H1 (cell line): Measurements from ENCODE around the gene SS18L1. TPM values are rescaled to one million over a fixed set of nuclear protein-coding genes. Genes with fewer than 3 reads are reported as not detected.

Source experiments
- CTCF ChIA-PET: fragments of 300-600 bp; sonication (Branson Sonifier 250); formaldehyde crosslinking; loops from one replicate; lab custom pipeline; 2021; ENCODE audit not compliant: partially characterized antibody; lab: Charles Lee
- POLR2A ChIA-PET: fragments of 300-600 bp; sonication (Branson Sonifier 250); formaldehyde crosslinking; loops from one replicate; lab custom pipeline; 2021; ENCODE audit warnings: inconsistent platforms; ENCODE audit not compliant: partially characterized antibody; lab: Charles Lee
- DNase-seq, 2 experiments: peaks; one replicate each; pipeline versions ENCODE4 v3.0.0 to v3.0.0-alpha.2; 2010 to 2022; ENCODE audit warnings: low spot score in 2 of 2, low read depth in 1 of 2, mixed read lengths in 1 of 2
- FAIRE-seq: peaks from 2 replicates; lab custom pipeline; 2011; peaks lifted over from hg19 to GRCh38; lab: Jason Lieb, UNC
- H2AFZ ChIP-seq: 2 replicates; pipeline ENCODE4 v1.8.1; 2012; ENCODE audit warnings: low read length, inconsistent platforms
- H2AK5ac ChIP-seq: 2 replicates; pipeline ENCODE4 v1.6.1; 2013; ENCODE audit warnings: low read depth, low read length
- H2BK120ac ChIP-seq: replicated peaks from 2 replicates; pipeline ENCODE3; 2013; ENCODE audit warnings: low read depth, low read length, inconsistent platforms
- H2BK12ac ChIP-seq: 2 replicates; pipeline ENCODE4 v1.6.1; 2013; ENCODE audit warnings: low read depth, low read length
- H2BK15ac ChIP-seq: 2 replicates; pipeline ENCODE4 v1.6.1; 2013; ENCODE audit warnings: low read length
- H2BK20ac ChIP-seq: 2 replicates; pipeline ENCODE4 v1.6.1; 2013; ENCODE audit warnings: low read length
- H2BK5ac ChIP-seq: 2 replicates; pipeline ENCODE4 v1.6.1; 2013; ENCODE audit warnings: low read depth, low read length
- H3K14ac ChIP-seq: 2 replicates; pipeline ENCODE4 v1.6.1; 2013; ENCODE audit warnings: inconsistent platforms; ENCODE audit not compliant: insufficient read length
- H3K18ac ChIP-seq: 2 replicates; pipeline ENCODE4 v1.6.1; 2013; ENCODE audit warnings: low read length; ENCODE audit errors: extremely low read depth
- H3K23ac ChIP-seq: 2 replicates; pipeline ENCODE4 v1.6.1; 2013; ENCODE audit warnings: inconsistent platforms; ENCODE audit not compliant: insufficient read length
- H3K23me2 ChIP-seq: 2 replicates; pipeline ENCODE4 v1.6.1; 2013; ENCODE audit warnings: low read depth, low read length
- H3K27ac ChIP-seq: 2 replicates; pipeline ENCODE4 v1.6.1; 2011; ENCODE audit warnings: low read depth, low read length, inconsistent platforms
- H3K27me3 ChIP-seq, 4 experiments: replicated peaks in 1 of 4; 1 replicate in 1 of 4; 2 replicates in 3 of 4; pipeline versions ENCODE4 v1.6.1 to v1.8.1; 2011 to 2013; ENCODE audit warnings: low read length in 3 of 4, mild to moderate bottlenecking in 3 of 4, inconsistent platforms in 2 of 4, mixed read lengths in 2 of 4, moderate library complexity in 1 of 4; ENCODE audit not compliant: control insufficient read depth in 3 of 4, insufficient read depth in 3 of 4; ENCODE audit errors: extremely low read depth in 1 of 4
- H3K36me3 ChIP-seq, 4 experiments: 2 replicates each; pipeline versions ENCODE4 v1.6.1 to v1.8.1; 2011 to 2013; ENCODE audit warnings: mild to moderate bottlenecking in 4 of 4, low read length in 3 of 4, moderate library complexity in 2 of 4, control low read depth in 1 of 4, inconsistent platforms in 1 of 4; ENCODE audit not compliant: insufficient read depth in 4 of 4, control insufficient read depth in 2 of 4
- H3K4ac ChIP-seq: replicated peaks from 2 replicates; pipeline ENCODE3; 2013; ENCODE audit warnings: low read length, low read depth, mixed read lengths, inconsistent platforms; ENCODE audit not compliant: insufficient read length
- H3K4me1 ChIP-seq, 4 experiments: replicated peaks in 1 of 4; 1 replicate in 1 of 4; 2 replicates in 3 of 4; pipeline versions ENCODE4 v1.6.1 to v1.8.1; 2011 to 2013; ENCODE audit warnings: low read length in 3 of 4, inconsistent platforms in 2 of 4, mixed read lengths in 1 of 4; ENCODE audit not compliant: insufficient read depth in 4 of 4, control insufficient read depth in 3 of 4
- H3K4me2 ChIP-seq, 2 experiments: 2 replicates each; pipeline versions ENCODE4 v1.6.1 to v1.8.1; 2011 to 2013; ENCODE audit warnings: low read depth in 2 of 2, low read length in 2 of 2, control low read depth in 1 of 2, inconsistent platforms in 1 of 2, mild to moderate bottlenecking in 1 of 2; ENCODE audit not compliant: insufficient read depth in 1 of 2
- H3K4me3 ChIP-seq, 4 experiments: fragments of 200-600, 300-600 bp in 1 of 4; sonication (generic), shearing (Covaris generic), sonication (Bioruptor Twin) in 1 of 4; 2 replicates each; pipeline versions ENCODE4 v1.5.1 to v1.8.1; 2011 to 2016; ENCODE audit warnings: low read length in 4 of 4, low read depth in 3 of 4, control low read depth in 2 of 4, inconsistent platforms in 2 of 4, mild to moderate bottlenecking in 2 of 4, mixed read lengths in 1 of 4, moderate library complexity in 1 of 4; ENCODE audit not compliant: insufficient read depth in 2 of 4; ENCODE audit errors: extremely low read depth in 1 of 4
- H3K56ac ChIP-seq: replicated peaks from 2 replicates; pipeline ENCODE3; 2013; ENCODE audit warnings: low read depth, mild to moderate bottlenecking, mixed read lengths, low read length, inconsistent platforms; ENCODE audit not compliant: insufficient read length
- H3K79me1 ChIP-seq: 2 replicates; pipeline ENCODE4 v1.6.1; 2013; ENCODE audit warnings: low read depth, low read length, control low read depth
- H3K79me2 ChIP-seq, 2 experiments: 2 replicates each; pipeline versions ENCODE4 v1.6.1 to v1.8.1; 2012 to 2013; ENCODE audit warnings: low read length in 2 of 2, mild to moderate bottlenecking in 2 of 2, inconsistent platforms in 1 of 2; ENCODE audit not compliant: insufficient read depth in 2 of 2, control insufficient read depth in 1 of 2
- H3K9ac ChIP-seq, 4 experiments: replicated peaks in 1 of 4; 1 replicate in 1 of 4; 2 replicates in 3 of 4; pipeline versions ENCODE4 v1.6.1 to v1.8.1; 2011 to 2013; ENCODE audit warnings: low read depth in 3 of 4, low read length in 3 of 4, control low read depth in 2 of 4, mild to moderate bottlenecking in 2 of 4, moderate library complexity in 2 of 4, inconsistent platforms in 1 of 4; ENCODE audit errors: extremely low read depth in 1 of 4
- H3K9me3 ChIP-seq, 2 experiments: 2 replicates each; pipeline versions ENCODE4 v1.6.1 to v1.8.1; 2012 to 2013; ENCODE audit warnings: mild to moderate bottlenecking in 2 of 2, moderate library complexity in 2 of 2, control low read depth in 1 of 2, inconsistent platforms in 1 of 2, low read depth in 1 of 2, low read length in 1 of 2, mixed read lengths in 1 of 2; ENCODE audit not compliant: insufficient read depth in 2 of 2
- H4K20me1 ChIP-seq, 2 experiments: replicated peaks in 1 of 2; 2 replicates each; pipeline versions ENCODE3 to v1.8.1; 2011 to 2013; ENCODE audit warnings: inconsistent platforms in 2 of 2, low read length in 2 of 2, mild to moderate bottlenecking in 1 of 2; ENCODE audit not compliant: insufficient read depth in 2 of 2, control insufficient read depth in 1 of 2
- H4K5ac ChIP-seq: 2 replicates; pipeline ENCODE4 v1.6.1; 2013; ENCODE audit warnings: low read length, low read depth, mixed read lengths, inconsistent platforms; ENCODE audit not compliant: insufficient read length
- H4K8ac ChIP-seq: 2 replicates; pipeline ENCODE4 v1.8.0; 2013; ENCODE audit warnings: mild to moderate bottlenecking, moderate library complexity, low read length, inconsistent platforms; ENCODE audit not compliant: insufficient read depth; ENCODE audit errors: extremely low read depth
- H4K91ac ChIP-seq: replicated peaks from 2 replicates; pipeline ENCODE3; 2013; ENCODE audit warnings: low read length, mixed read lengths, inconsistent platforms; ENCODE audit not compliant: insufficient read length
- CREB1 ChIP-seq: IDR thresholded peaks from 2 replicates; pipeline ENCODE4 v1.6.1; 2012; ENCODE audit warnings: inconsistent platforms
- EGR1 ChIP-seq: IDR thresholded peaks from 2 replicates; pipeline ENCODE4 v1.6.1; 2011; ENCODE audit warnings: low read depth, low read length, borderline replicate concordance
- RNF2 ChIP-seq: fragments of 200-900, 300-1000 bp; sonication (generic); IDR thresholded peaks from 2 replicates; pipeline ENCODE4 v1.7.1; 2016; ENCODE audit warnings: borderline replicate concordance, low read depth, mild to moderate bottlenecking, antibody characterized with exemption, low read length; ENCODE audit not compliant: poor library complexity, severe bottlenecking; ENCODE audit errors: missing control alignments
- TAF1 ChIP-seq: IDR thresholded peaks from 2 replicates; pipeline ENCODE4 v1.6.1; 2011; ENCODE audit warnings: mild to moderate bottlenecking, low read depth, low read length
- TBP ChIP-seq: IDR thresholded peaks from 2 replicates; pipeline ENCODE4 v1.6.1; 2011; ENCODE audit warnings: low read depth, low read length, improper control_type of control experiment
- WGBS, 2 experiments: shearing (Covaris generic) in 1 of 2; methylation state at CpG; one replicate each; pipeline versions ENCODE4 v1.1.6 to v1.1.7; 2013 to 2015; ENCODE audit warnings: low lambda C conversion rate in 2 of 2, mixed read lengths in 2 of 2, inconsistent platforms in 1 of 2, low coverage in 1 of 2, missing lambda C conversion rate in 1 of 2; ENCODE audit not compliant: insufficient replicate concordance in 2 of 2, insufficient coverage in 1 of 2, insufficient read length in 1 of 2; ENCODE audit errors: extremely low coverage in 1 of 2, missing lambda C conversion rate in 1 of 2; 5-methylcytosine and 5-hydroxymethylcytosine counted together
- polyA plus RNA-seq, 7 experiments: library from polyadenylated mRNA; depleted of rRNA in 3 of 7; stranded (reverse) in 5 of 7; unstranded in 2 of 7; fragments of >200 nt in 5 of 7; fragments of 200-250 nt in 2 of 7; gene quantifications; 1 replicate in 5 of 7; 2 replicates in 1 of 7; 4 replicates in 1 of 7; pipeline versions ENCODE4 v1.2.1 to v1.2.3, GENCODE V29; 2011 to 2013; ENCODE audit warnings: missing spikeins in 2 of 7, mixed read lengths in 2 of 7
- total RNA-seq: library from RNA; stranded (reverse); fragmentation: NEBNext Ultra II Directional; extraction: Animal tissue kit (Norgen Biotek cat#: 25700); gene quantifications from 2 replicates; pipeline ENCODE4 v1.2.1, GENCODE V29; 2021
- TF ChIP-seq, protein P1 (sequence below): IDR thresholded peaks from 2 replicates; pipeline ENCODE4 v1.6.1; 2011; ENCODE audit warnings: low read length, improper control_type of control experiment

Gene SS18L1
- total and polyA plus RNA-seq, 2 of the 8 experiments (the other 6 are each of a cell fraction or from before 2014, with no cell fraction given): 28.4 to 29.7 TPM

DNA sequence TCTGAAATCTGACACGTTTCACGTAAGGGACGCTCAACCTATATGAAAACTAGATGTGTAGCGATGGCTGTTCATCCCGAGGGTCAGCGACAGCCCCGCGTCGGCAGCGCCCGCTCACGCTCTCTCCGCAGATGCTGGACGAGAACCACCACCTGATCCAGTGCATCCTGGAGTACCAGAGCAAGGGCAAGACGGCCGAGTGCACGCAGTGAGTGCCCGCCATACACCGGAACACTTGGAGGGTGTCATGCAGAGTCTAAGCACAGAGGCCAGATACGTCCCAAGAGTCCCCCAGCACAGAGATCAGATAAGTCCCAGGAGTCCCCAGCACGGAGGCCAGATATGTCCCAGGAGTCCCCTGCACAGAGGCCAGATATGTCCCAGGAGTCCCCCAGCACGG lies 15.0 kb downstream of the SS18L1 start:
- H2AK5ac ChIP-seq: no peak overlapping the region
- H4K5ac ChIP-seq: no peak overlapping the region
- H2BK120ac ChIP-seq: no peak overlapping the region
- no peak overlapping the region for H2BK15ac ChIP-seq
- H3K4ac ChIP-seq: no peak overlapping the region
- H4K8ac ChIP-seq: peak overlapping the region; percentile 68
- H3K14ac ChIP-seq: no peak overlapping the region
- no peak overlapping the region for H2BK12ac ChIP-seq
- peaks cover 0 to 16% (median 8%) of the 10 kb centered on the region in 4 experiments; a peak in 6 of 7 replicates for H3K4me1 ChIP-seq
- H3K56ac ChIP-seq: no peak overlapping the region
- no peaks in the 10 kb centered on the region for H3K27me3 ChIP-seq
- H3K4me2 ChIP-seq: no peak overlapping the region
- no peak overlapping the region for H3K18ac ChIP-seq
- H3K27ac ChIP-seq: no peak overlapping the region
- 94% methylated on average over 22 of the region's 22 CpGs; no CpG with 5 or more reads in 1 of the 2 experiments for WGBS, 2 experiments
- peaks cover 5 to 23% (median 14%) of the 10 kb centered on the region in 4 experiments for H3K36me3 ChIP-seq
- CTCF ChIA-PET: interaction anchor here (2.6 kb wide), 1 partner anchor 24 kb away, joined by 13 read pairs; no protein-coding TSS in a partner anchor
- H3K9me3 ChIP-seq: no peaks in the 10 kb centered on the region
- H3K79me1 ChIP-seq: peaks cover 21% of the 10 kb centered on the region
- H3K23ac ChIP-seq: no peak overlapping the region
- DNase-seq (no peak), FAIRE-seq (no peak)
- H4K91ac ChIP-seq: no peak overlapping the region
- no peak overlapping the region for H3K4me3 ChIP-seq
- POLR2A ChIA-PET: no interaction called here
- no peak overlapping the region for H3K9ac ChIP-seq
- H2BK5ac ChIP-seq: no peak overlapping the region
- H4K20me1 ChIP-seq: peaks cover 22 to 59% of the 10 kb centered on the region in 2 experiments
- peaks cover 7 to 63% of the 10 kb centered on the region in 2 experiments; a peak in 3 of 4 replicates for H3K79me2 ChIP-seq
- no peaks in the 10 kb centered on the region for H3K23me2 ChIP-seq
- H2BK20ac ChIP-seq: no peak overlapping the region
- no peak overlapping the region for H2AFZ ChIP-seq
- TF ChIP-seq, protein P1, sequence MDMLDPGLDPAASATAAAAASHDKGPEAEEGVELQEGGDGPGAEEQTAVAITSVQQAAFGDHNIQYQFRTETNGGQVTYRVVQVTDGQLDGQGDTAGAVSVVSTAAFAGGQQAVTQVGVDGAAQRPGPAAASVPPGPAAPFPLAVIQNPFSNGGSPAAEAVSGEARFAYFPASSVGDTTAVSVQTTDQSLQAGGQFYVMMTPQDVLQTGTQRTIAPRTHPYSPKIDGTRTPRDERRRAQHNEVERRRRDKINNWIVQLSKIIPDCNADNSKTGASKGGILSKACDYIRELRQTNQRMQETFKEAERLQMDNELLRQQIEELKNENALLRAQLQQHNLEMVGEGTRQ: no peak
- TF ChIP-seq CREB1 (no peak), TBP (no peak), TAF1 (no peak), RNF2 (no peak), EGR1 (no peak)
